GM18526 (cell line): ENCODE data around the gene ZBTB7C.

Experiments used
- POLR2A ChIP-seq: IDR thresholded peaks from 3 replicates; pipeline ENCODE4 v1.6.1; 2011; ENCODE audit not compliant: insufficient read length; ENCODE audit errors: extremely low read depth

Gene ZBTB7C

GRCh38 chr18:48032876-48033789 lies 376.1 kb downstream of the ZBTB7C start:
- no peak for TF ChIP-seq POLR2A

- no peak for TF ChIP-seq POLR2A
Observed at GRCh38 chr18:48031641-48032040, 377.5 kb downstream of the ZBTB7C start.

GRCh38 chr18:48030616-48031480 lies 378.3 kb downstream of the ZBTB7C start:
- no peak for TF ChIP-seq POLR2A

GRCh38 chr18:48029296-48029986 lies 379.7 kb downstream of the ZBTB7C start:
- TF ChIP-seq POLR2A: no peak

- no peak for TF ChIP-seq POLR2A
Observed at GRCh38 chr18:48028696-48029095, 380.5 kb downstream of the ZBTB7C start.

GRCh38 chr18:48028081-48028480 lies 381.1 kb downstream of the ZBTB7C start:
- no peak for TF ChIP-seq POLR2A

GRCh38 chr18:48027401-48027963 lies 381.7 kb downstream of the ZBTB7C start:
- TF ChIP-seq POLR2A: no peak

GRCh38 chr18:48026216-48026615 lies 383.0 kb downstream of the ZBTB7C start:
- TF ChIP-seq POLR2A: no peak

GRCh38 chr18:48024881-48025660 lies 384.1 kb downstream of the ZBTB7C start:
- no peak for TF ChIP-seq POLR2A

GRCh38 chr18:48024009-48024512 lies 385.1 kb downstream of the ZBTB7C start:
- TF ChIP-seq POLR2A: no peak

- no peak for TF ChIP-seq POLR2A
Observed at GRCh38 chr18:48023334-48024008, 385.7 kb downstream of the ZBTB7C start.

GRCh38 chr18:48022531-48023329 lies 386.5 kb downstream of the ZBTB7C start:
- no peak for TF ChIP-seq POLR2A

GRCh38 chr18:48022021-48022420 lies 387.2 kb downstream of the ZBTB7C start:
- TF ChIP-seq POLR2A: no peak
